ENCODE results near the gene ZNF407. TPM values are rescaled to one million over a fixed set of nuclear protein-coding genes. Genes with fewer than 3 reads are reported as not detected.
A peak's percentile ranks its signal among the peaks of the same experiment; 100 is the strongest.

Gene ZNF407
- total RNA-seq, 1 experiment from 2014 or later: 8.2 TPM

GRCh38 chr18:74831571-74832250, 234.0 kb downstream of the ZNF407 start:
- DNase-seq (ENCODE audit: low read depth): peak; percentile 67

GRCh38 chr18:74832381-74832780, 234.7 kb downstream of the ZNF407 start:
- no peak for DNase-seq (ENCODE audit: low read depth)

GRCh38 chr18:74832999-74833398, 235.3 kb downstream of the ZNF407 start:
- no peak for DNase-seq (ENCODE audit: low read depth)

GRCh38 chr18:74834424-74835309, 237.0 kb downstream of the ZNF407 start:
- DNase-seq (ENCODE audit: low read depth): no peak

DNA sequence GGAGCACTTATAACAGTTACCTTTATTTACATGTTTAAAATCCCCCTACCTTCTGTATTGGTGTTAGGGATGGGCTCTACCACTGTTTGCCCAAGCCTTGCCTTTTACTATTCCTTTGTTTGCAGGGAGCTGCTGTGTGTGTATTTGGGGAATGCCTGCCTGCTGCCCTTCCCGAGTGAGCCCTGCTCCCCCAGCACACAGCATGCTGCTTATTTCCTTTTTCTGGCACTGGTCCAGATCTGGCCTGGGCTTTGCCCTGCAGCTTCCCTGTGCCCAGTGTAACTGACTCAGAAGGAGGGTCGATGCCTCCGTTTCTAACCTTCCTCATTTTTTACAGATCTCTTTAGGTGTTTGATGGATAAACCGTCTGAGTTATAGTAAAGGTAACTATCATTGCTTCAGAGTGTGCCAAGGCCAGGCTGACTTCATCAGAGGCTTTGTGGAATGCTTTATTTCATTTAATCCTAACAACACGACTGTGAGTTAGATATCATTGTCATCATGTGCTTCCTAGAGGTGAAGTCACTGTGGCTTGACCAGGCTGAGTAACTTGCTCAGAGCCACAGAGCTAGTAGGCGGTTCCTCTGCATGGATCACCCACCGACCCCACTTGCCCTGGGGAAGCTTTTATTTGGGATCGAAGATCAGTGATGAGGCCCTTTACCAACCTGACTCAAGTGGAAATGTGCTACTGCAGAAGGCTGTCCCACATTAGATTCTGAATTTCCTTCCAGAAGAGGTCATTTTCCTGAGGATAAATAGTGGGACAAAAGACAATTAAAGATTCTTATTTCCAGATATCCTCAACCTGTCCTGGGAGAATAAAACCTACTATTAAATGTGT, 238.8 kb downstream of the ZNF407 start:
- peak; percentile 65 for DNase-seq (ENCODE audit: low read depth)

DNA sequence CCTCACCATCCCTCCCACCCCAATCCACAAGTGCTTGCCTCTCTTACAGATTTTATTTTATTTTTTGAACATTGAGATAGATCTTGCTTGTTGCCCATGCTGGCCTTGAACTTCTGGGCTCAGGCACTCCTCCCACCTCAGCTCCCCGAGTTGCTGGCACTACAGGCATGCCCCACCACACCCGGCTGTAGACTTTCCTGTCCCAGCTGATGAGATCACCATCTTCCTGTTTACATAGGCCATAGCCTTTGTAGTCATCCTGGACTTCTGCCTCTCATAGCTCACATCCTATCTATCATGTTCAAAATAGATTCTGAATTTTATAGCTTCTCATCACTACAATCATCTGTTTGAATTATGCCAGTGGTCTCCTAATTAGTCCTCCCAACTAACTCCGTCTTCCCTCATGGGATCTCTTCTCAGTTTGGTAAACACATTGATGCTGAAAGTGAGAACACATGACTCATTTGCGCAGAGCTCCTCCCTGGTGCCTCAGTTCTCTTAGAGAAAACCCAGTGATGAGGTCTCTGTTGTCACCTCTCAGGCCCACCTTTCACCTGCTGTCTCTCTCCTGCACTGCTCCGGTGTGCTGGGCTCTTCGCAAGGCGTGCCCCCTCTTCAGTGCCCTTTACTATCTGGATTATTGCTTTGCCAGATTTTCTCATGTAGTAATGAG, 243.0 kb downstream of the ZNF407 start:
- peak; percentile 89 for DNase-seq (ENCODE audit: low read depth)

DNA sequence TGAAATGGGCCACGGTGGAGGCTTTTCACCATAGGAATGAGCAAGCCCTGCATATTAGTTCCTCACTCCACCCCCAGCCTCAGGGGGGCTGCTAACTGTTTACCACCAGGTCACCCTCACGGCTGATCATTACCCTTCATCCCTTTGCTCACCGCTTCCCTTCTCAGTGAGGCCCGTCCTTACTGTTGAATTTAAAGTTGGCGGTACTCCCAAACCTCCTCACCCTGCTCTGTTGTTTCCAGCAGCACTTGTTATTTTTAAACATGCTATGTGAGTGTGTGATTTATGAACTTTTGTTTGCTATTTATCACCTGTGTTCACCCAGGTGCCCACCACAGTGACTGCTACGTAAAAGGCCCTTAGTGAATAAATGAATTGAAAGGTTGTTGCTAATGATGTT, 243.6 kb downstream of the ZNF407 start:
- no peak for DNase-seq (ENCODE audit: low read depth)

DNA sequence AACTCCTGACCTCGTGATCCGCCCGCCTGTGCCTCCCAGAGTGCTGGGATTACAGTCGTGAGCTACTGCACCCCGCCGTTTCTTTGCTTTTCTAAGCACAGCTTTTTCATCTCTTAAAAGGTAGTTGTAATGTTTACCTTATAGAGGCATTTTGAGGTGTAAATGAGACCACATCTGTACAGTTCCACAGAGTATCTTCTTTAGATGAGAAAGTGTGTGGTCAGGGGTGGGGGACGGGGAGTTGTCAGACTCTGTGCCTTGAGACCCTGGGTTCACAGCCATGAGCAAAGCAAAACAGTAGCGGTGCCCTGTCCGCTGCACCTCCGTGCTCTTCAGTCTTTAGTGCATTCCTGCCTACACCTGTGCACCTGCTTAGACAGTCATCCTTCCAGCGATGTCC, 251.6 kb downstream of the ZNF407 start:
- no peak for DNase-seq (ENCODE audit: low read depth)

GRCh38 chr18:74856434-74856833, 258.8 kb downstream of the ZNF407 start:
- no peak for DNase-seq (ENCODE audit: low read depth)

DNA sequence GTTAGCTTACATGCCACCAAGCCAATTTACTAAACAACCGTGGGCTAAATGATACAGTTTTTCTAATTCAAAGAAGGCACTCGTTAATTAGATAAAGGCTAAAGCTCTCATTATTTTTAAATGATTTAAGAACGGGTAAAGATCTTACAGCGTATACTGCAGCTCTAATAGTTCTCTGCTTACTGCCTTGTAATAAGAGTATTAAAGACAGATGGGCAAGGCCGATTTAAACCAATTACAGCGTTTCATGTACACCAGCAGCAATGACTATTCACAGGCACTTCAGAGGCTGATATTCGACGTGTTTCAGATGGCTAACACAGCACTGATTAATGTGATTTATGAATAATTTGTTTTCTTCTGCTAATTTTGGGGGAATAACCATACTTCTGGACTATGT, 259.3 kb downstream of the ZNF407 start:
- no peak for DNase-seq (ENCODE audit: low read depth)

GRCh38 chr18:74857901-74858300, 260.2 kb downstream of the ZNF407 start:
- no peak for DNase-seq (ENCODE audit: low read depth)

DNA sequence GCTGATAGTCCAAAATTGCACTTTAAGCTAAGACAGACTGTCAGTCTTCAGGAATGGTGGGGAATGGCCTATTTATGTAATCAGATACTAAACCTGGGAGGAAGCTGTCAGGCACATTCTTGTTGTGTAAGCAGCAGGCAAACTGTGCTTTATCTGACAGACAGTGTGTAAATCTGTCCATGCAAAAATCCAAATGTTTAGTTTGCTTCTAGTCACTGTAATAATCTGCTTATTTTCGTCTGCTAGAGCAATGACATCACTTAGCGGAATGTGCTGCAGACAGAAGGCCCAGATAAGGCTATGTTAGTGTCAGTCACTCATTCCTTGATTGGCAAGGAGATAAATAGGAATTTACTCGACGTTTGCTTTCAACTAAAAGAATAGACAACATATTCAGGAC, 263.5 kb downstream of the ZNF407 start:
- DNase-seq (ENCODE audit: low read depth): no peak

DNA sequence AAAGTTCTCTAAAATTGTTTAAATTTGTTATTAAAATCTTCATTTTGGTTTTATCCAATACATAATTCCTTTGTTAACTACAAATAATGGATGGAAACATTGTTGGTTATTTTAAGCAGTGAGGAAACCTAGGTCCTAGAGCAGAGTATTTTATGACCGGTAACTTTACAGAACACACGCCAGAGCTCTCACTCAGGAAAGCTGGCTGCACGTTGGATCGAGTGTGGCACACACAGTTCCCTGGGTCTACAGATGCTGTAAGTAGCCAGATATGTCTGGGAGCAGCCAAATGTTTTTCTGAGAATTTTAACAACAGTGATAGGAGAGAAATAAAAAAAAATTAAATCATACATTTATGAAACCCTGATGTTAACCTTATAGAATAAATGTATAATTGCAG, 264.4 kb downstream of the ZNF407 start:
- DNase-seq (ENCODE audit: low read depth): no peak

- DNase-seq (ENCODE audit: low read depth): no peak
Measured at GRCh38 chr18:74866577-74866976, 268.9 kb downstream of the ZNF407 start.

DNA sequence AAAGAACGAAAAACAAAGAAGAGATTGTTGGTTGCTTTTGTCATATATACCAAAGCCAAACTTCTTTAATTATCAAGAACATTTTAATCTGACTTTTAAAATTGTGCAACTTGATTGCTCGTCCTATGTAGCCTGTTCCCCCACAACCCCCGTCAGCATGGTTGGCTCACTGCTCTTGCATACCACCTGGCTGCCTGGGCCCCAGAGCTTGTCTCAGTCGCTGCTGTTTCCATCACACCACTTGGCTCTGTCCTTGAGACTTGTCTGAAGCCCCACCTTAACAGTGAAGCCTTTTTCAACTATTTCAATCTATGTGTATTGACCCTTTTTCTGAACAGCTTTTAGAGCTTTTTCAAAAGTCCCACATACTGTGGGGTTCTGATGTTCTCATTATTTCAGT, 270.8 kb downstream of the ZNF407 start:
- no peak for DNase-seq (ENCODE audit: low read depth)

GRCh38 chr18:74869904-74870863, 272.5 kb downstream of the ZNF407 start:
- no peak for DNase-seq (ENCODE audit: low read depth)

DNA sequence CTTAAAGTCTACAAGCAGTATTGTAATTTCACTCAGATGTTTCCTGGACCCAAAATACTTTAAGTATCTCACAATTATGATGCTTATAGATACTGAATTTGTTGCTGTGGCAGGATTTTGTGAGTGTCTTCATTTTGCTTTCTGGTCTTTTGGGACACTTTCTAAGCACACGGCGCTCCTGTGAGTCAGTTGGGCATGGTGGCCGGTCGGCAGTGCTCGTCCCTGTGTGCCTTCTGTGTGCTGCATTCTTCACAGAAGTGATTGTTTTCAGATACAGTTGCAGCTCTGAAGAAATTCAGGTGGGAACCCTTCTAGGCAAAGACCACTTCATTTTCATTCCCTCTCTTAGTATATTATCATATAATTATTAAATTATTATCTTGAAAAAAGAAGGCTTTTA, 273.3 kb downstream of the ZNF407 start:
- DNase-seq (ENCODE audit: low read depth): no peak

GRCh38 chr18:74873629-74874028, 276.0 kb downstream of the ZNF407 start:
- DNase-seq (ENCODE audit: low read depth): no peak

DNA sequence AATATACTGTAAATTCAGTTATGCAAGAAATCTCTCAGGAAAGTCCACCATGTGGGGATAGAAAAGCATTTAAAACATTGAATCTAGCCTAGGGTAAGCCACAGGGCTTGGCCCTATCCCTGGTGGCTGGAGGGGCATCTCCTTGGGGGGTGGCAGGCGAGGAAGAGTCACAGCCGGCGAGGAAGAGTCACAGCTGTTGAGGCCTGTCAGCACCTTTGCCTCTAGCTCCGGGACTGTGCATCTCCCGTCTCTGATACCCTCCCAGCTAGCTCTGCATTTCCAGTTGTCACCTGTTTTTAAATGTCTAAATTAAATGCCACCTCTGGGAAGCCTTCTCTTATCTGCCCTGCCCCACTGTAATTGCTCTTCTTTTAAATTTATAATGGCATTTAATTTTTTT, 276.7 kb downstream of the ZNF407 start:
- DNase-seq (ENCODE audit: low read depth): no peak

- DNase-seq (ENCODE audit: low read depth): no peak
Measured at GRCh38 chr18:74876630-74877243, 279.1 kb downstream of the ZNF407 start.
